GM23338 (cell line): ENCODE results near the gene OLIG3. TPM values are rescaled to one million over a fixed set of nuclear protein-coding genes. Genes with fewer than 3 reads are reported as not detected.

Source experiments
- ATAC-seq: fragments of 200-7000 bp; cut with Tn5 transposase; 3 replicates; pipeline ENCODE4 v1.9.1; 2020
- DNase-seq: peaks from one replicate; pipeline ENCODE4 v3.0.0-alpha.2; 2015; ENCODE audit warnings: low spot score
- H2AFZ ChIP-seq: fragments of 200-600 bp; sonication (generic); 2 replicates; pipeline ENCODE4 v1.8.0; 2016; ENCODE audit warnings: antibody characterized with exemption, mild to moderate bottlenecking, moderate library complexity
- H3F3A ChIP-seq: fragments of 200-600 bp; sonication (generic); replicated peaks from 2 replicates; pipeline ENCODE4 v1.8.0; 2017; ENCODE audit warnings: antibody characterized with exemption, mixed run types, low read depth
- H3K27ac ChIP-seq: fragments of 200-600 bp; sonication (generic); 2 replicates; pipeline ENCODE4 v1.6.1; 2016; ENCODE audit warnings: low read depth
- H3K27me3 ChIP-seq: fragments of 200-600 bp; sonication (generic); 2 replicates; pipeline ENCODE4 v1.8.0; 2016; ENCODE audit warnings: mild to moderate bottlenecking, mixed run types, moderate library complexity; ENCODE audit not compliant: insufficient read depth
- H3K36me3 ChIP-seq: fragments of 200-600 bp; sonication (generic); 2 replicates; pipeline ENCODE4 v1.8.0; 2016; ENCODE audit warnings: mild to moderate bottlenecking; ENCODE audit not compliant: insufficient read depth
- H3K4me1 ChIP-seq: fragments of 200-600 bp; sonication (generic); 2 replicates; pipeline ENCODE4 v1.8.0; 2016; ENCODE audit warnings: mild to moderate bottlenecking, moderate library complexity; ENCODE audit not compliant: insufficient read depth
- H3K4me2 ChIP-seq: fragments of 200-600 bp; sonication (generic); 2 replicates; pipeline ENCODE4 v1.7.1; 2017; ENCODE audit warnings: mixed run types
- H3K4me3 ChIP-seq: fragments of 200-600 bp; sonication (generic); 2 replicates; pipeline ENCODE4 v1.6.1; 2016; ENCODE audit warnings: mixed run types
- H3K79me2 ChIP-seq: fragments of 200-600 bp; sonication (generic); replicated peaks from 2 replicates; pipeline ENCODE4 v1.8.0; 2017; ENCODE audit warnings: mild to moderate bottlenecking; ENCODE audit not compliant: insufficient read depth
- H3K9me2 ChIP-seq: fragments of 200-600 bp; sonication (generic); 2 replicates; pipeline ENCODE4 v1.8.0; 2017; ENCODE audit not compliant: insufficient read depth
- H4K20me1 ChIP-seq: fragments of 200-600 bp; sonication (generic); replicated peaks from 2 replicates; pipeline ENCODE4 v1.8.0; 2017; ENCODE audit warnings: mild to moderate bottlenecking; ENCODE audit not compliant: insufficient read depth
- H3K27ac Mint-ChIP-seq: 2 replicates; pipeline ENCODE4 v1.8.0; 2020; ENCODE audit warnings: inconsistent platforms, mild to moderate bottlenecking, moderate library complexity, mixed read lengths
- H3K27me3 Mint-ChIP-seq: 3 replicates; pipeline ENCODE4 v1.8.0; 2022; ENCODE audit warnings: low read depth, mild to moderate bottlenecking, moderate library complexity, mixed read lengths, inconsistent platforms; ENCODE audit not compliant: insufficient read depth, poor library complexity
- H3K36me3 Mint-ChIP-seq: 3 replicates; pipeline ENCODE4 v1.8.0; 2021; ENCODE audit warnings: low read depth, mild to moderate bottlenecking, inconsistent platforms, moderate library complexity, mixed read lengths
- H3K4me1 Mint-ChIP-seq: 3 replicates; pipeline ENCODE4 v1.8.0; 2020; ENCODE audit warnings: mild to moderate bottlenecking, inconsistent platforms, mixed read lengths
- H3K4me3 Mint-ChIP-seq: 3 replicates; pipeline ENCODE4 v1.8.0; 2021; ENCODE audit warnings: moderate library complexity, mild to moderate bottlenecking, inconsistent platforms, mixed read lengths
- H3K9me3 Mint-ChIP-seq: 3 replicates; pipeline ENCODE4 v1.8.0; 2020; ENCODE audit warnings: moderate library complexity, mild to moderate bottlenecking, inconsistent platforms, mixed read lengths
- CREB1 ChIP-seq: fragments of 250-450 bp; sonication (Bioruptor Pico); IDR thresholded peaks from 2 replicates; pipeline ENCODE4 v1.5.0; 2020; ENCODE audit warnings: low read depth, mild to moderate bottlenecking, moderate library complexity
- EZH2phosphoT487 ChIP-seq: fragments of 200-600 bp; sonication (generic); IDR thresholded peaks from one replicate; pipeline ENCODE4 v1.8.1; 2018; ENCODE audit warnings: antibody characterized with exemption; ENCODE audit not compliant: unreplicated experiment
- NANOG ChIP-seq: IDR thresholded peaks from 2 replicates; pipeline ENCODE4 v1.6.1; 2016; ENCODE audit warnings: antibody characterized with exemption, borderline replicate concordance
- STAT1 ChIP-seq: IDR thresholded peaks from one replicate; pipeline ENCODE4 v1.6.1; 2016; ENCODE audit warnings: antibody characterized with exemption; ENCODE audit not compliant: unreplicated experiment
- ZNF114 ChIP-seq: fragments of 250-450 bp; sonication (Bioruptor Pico); IDR thresholded peaks from 2 replicates; pipeline ENCODE4 v1.5.0; 2020; ENCODE audit warnings: mild to moderate bottlenecking, moderate library complexity
- ZNF331 ChIP-seq: fragments of 250-450 bp; sonication (Bioruptor Pico); IDR thresholded peaks from 2 replicates; pipeline ENCODE4 v1.5.0; 2020; ENCODE audit warnings: low read depth, mild to moderate bottlenecking, moderate library complexity
- polyA plus RNA-seq: library from polyadenylated mRNA; unstranded; fragments of >200 nt; fragmentation: Nextera tagmentation; extraction: Ambion mirVana; gene quantifications from 2 replicates; pipeline ENCODE4 v1.2.1, GENCODE V29; 2016
- total RNA-seq: library from RNA; depleted of rRNA; stranded (reverse); fragments of >200 nt; shearing (Covaris generic); gene quantifications from 2 replicates; pipeline ENCODE4 v1.2.3, GENCODE V29; 2014
- TF ChIP-seq, protein P1 (sequence below), 2 experiments: fragments of 200-600 bp in 1 of 2; sonication (generic) in 1 of 2; conservative IDR thresholded peaks; 2 replicates each; pipeline versions ENCODE4 v1.5.1 to v1.6.1; 2016 to 2017; ENCODE audit warnings: antibody characterized with exemption in 2 of 2, low read depth in 2 of 2, mild to moderate bottlenecking in 2 of 2, moderate library complexity in 1 of 2
- TF ChIP-seq, protein P2 (sequence below): IDR thresholded peaks from one replicate; pipeline ENCODE4 v1.6.1; 2018; ENCODE audit warnings: antibody characterized with exemption; ENCODE audit not compliant: unreplicated experiment
- TF ChIP-seq, protein P3 (sequence below): fragments of 250-450 bp; sonication (Bioruptor Pico); IDR thresholded peaks from 2 replicates; pipeline ENCODE4 v1.5.0; 2020; ENCODE audit warnings: mild to moderate bottlenecking, moderate library complexity

The OLIG3 gene
- total and polyA plus RNA-seq, 2 experiments from 2014 or later: 0.10 to 1.1 TPM

- TF ChIP-seq ZNF114 (CRISPR knock-in tag): no peak
- TF ChIP-seq, protein P1, sequence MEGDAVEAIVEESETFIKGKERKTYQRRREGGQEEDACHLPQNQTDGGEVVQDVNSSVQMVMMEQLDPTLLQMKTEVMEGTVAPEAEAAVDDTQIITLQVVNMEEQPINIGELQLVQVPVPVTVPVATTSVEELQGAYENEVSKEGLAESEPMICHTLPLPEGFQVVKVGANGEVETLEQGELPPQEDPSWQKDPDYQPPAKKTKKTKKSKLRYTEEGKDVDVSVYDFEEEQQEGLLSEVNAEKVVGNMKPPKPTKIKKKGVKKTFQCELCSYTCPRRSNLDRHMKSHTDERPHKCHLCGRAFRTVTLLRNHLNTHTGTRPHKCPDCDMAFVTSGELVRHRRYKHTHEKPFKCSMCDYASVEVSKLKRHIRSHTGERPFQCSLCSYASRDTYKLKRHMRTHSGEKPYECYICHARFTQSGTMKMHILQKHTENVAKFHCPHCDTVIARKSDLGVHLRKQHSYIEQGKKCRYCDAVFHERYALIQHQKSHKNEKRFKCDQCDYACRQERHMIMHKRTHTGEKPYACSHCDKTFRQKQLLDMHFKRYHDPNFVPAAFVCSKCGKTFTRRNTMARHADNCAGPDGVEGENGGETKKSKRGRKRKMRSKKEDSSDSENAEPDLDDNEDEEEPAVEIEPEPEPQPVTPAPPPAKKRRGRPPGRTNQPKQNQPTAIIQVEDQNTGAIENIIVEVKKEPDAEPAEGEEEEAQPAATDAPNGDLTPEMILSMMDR (conservative IDR thresholded peaks at IDR 0.05; ENCODE audit: low read depth in 2 of 2): no peak
- TF ChIP-seq STAT1: no peak
- no peak for TF ChIP-seq ZNF331
- TF ChIP-seq, protein P2, sequence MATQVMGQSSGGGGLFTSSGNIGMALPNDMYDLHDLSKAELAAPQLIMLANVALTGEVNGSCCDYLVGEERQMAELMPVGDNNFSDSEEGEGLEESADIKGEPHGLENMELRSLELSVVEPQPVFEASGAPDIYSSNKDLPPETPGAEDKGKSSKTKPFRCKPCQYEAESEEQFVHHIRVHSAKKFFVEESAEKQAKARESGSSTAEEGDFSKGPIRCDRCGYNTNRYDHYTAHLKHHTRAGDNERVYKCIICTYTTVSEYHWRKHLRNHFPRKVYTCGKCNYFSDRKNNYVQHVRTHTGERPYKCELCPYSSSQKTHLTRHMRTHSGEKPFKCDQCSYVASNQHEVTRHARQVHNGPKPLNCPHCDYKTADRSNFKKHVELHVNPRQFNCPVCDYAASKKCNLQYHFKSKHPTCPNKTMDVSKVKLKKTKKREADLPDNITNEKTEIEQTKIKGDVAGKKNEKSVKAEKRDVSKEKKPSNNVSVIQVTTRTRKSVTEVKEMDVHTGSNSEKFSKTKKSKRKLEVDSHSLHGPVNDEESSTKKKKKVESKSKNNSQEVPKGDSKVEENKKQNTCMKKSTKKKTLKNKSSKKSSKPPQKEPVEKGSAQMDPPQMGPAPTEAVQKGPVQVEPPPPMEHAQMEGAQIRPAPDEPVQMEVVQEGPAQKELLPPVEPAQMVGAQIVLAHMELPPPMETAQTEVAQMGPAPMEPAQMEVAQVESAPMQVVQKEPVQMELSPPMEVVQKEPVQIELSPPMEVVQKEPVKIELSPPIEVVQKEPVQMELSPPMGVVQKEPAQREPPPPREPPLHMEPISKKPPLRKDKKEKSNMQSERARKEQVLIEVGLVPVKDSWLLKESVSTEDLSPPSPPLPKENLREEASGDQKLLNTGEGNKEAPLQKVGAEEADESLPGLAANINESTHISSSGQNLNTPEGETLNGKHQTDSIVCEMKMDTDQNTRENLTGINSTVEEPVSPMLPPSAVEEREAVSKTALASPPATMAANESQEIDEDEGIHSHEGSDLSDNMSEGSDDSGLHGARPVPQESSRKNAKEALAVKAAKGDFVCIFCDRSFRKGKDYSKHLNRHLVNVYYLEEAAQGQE: no peak
Measured at GRCh38 chr6:137465378-137466009, 28.7 kb downstream of the OLIG3 start (continued).

DNA sequence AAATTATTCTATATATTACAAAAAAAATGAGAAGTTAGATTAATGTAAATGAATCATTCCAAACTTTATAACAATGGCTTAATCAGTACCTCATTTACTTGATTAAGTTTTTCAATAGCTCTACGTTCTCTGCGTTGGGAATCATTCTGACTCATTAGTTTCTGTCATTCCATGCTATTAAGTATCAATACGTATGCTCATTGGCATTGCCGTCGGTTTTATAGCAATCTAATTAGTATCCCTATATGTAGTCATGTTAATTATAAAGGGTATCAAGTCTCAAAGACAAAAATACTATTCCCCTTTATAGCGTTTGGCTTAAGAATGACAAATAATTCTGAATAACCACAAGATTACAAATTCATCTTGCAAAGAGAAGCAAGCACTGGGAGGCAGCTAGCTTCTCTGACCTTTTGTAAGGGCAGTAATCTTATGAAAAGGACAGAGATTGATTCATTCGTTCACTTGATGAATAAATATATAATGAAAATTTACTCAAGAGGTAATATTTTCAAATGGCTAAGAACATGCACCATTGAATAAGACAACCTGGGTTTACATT, 41.8 kb downstream of the OLIG3 start:
- Histone ChIP-seq H3K27me3 (no peaks in the 10 kb centered on the region), H3K4me1 (no peaks in the 10 kb centered on the region), H3K4me2 (no peak overlapping the region), H3K27ac (no peak overlapping the region), H3K79me2 (no peaks in the 10 kb centered on the region), H2AFZ (no peak overlapping the region), H3K9me2 (no peaks in the 10 kb centered on the region), H3K4me3 (no peak overlapping the region), H3F3A (no peaks in the 10 kb centered on the region), H4K20me1 (no peaks in the 10 kb centered on the region), H3K36me3 (peaks cover 4% of the 10 kb centered on the region; the same call in 1 of the 2 replicates)
- H3K36me3 Mint-ChIP-seq: peaks cover 7% of the 10 kb centered on the region
- no peak overlapping the region for H3K27ac Mint-ChIP-seq
- DNase-seq (no peak), ATAC-seq (no peak)
- H3K9me3 Mint-ChIP-seq: peaks cover 4% of the 10 kb centered on the region; the same call in 2 of the 3 replicates
- H3K27me3 Mint-ChIP-seq: peaks cover 1% of the 10 kb centered on the region
- no peak overlapping the region for H3K4me3 Mint-ChIP-seq
- H3K4me1 Mint-ChIP-seq: no peaks in the 10 kb centered on the region
- TF ChIP-seq, protein P1 (conservative IDR thresholded peaks at IDR 0.05; ENCODE audit: low read depth in 2 of 2): no peak
- TF ChIP-seq CREB1 (no peak), NANOG (no peak), EZH2phosphoT487 (no peak), ZNF114 (CRISPR knock-in tag) (no peak), ZNF331 (no peak)
- TF ChIP-seq, protein P3, sequence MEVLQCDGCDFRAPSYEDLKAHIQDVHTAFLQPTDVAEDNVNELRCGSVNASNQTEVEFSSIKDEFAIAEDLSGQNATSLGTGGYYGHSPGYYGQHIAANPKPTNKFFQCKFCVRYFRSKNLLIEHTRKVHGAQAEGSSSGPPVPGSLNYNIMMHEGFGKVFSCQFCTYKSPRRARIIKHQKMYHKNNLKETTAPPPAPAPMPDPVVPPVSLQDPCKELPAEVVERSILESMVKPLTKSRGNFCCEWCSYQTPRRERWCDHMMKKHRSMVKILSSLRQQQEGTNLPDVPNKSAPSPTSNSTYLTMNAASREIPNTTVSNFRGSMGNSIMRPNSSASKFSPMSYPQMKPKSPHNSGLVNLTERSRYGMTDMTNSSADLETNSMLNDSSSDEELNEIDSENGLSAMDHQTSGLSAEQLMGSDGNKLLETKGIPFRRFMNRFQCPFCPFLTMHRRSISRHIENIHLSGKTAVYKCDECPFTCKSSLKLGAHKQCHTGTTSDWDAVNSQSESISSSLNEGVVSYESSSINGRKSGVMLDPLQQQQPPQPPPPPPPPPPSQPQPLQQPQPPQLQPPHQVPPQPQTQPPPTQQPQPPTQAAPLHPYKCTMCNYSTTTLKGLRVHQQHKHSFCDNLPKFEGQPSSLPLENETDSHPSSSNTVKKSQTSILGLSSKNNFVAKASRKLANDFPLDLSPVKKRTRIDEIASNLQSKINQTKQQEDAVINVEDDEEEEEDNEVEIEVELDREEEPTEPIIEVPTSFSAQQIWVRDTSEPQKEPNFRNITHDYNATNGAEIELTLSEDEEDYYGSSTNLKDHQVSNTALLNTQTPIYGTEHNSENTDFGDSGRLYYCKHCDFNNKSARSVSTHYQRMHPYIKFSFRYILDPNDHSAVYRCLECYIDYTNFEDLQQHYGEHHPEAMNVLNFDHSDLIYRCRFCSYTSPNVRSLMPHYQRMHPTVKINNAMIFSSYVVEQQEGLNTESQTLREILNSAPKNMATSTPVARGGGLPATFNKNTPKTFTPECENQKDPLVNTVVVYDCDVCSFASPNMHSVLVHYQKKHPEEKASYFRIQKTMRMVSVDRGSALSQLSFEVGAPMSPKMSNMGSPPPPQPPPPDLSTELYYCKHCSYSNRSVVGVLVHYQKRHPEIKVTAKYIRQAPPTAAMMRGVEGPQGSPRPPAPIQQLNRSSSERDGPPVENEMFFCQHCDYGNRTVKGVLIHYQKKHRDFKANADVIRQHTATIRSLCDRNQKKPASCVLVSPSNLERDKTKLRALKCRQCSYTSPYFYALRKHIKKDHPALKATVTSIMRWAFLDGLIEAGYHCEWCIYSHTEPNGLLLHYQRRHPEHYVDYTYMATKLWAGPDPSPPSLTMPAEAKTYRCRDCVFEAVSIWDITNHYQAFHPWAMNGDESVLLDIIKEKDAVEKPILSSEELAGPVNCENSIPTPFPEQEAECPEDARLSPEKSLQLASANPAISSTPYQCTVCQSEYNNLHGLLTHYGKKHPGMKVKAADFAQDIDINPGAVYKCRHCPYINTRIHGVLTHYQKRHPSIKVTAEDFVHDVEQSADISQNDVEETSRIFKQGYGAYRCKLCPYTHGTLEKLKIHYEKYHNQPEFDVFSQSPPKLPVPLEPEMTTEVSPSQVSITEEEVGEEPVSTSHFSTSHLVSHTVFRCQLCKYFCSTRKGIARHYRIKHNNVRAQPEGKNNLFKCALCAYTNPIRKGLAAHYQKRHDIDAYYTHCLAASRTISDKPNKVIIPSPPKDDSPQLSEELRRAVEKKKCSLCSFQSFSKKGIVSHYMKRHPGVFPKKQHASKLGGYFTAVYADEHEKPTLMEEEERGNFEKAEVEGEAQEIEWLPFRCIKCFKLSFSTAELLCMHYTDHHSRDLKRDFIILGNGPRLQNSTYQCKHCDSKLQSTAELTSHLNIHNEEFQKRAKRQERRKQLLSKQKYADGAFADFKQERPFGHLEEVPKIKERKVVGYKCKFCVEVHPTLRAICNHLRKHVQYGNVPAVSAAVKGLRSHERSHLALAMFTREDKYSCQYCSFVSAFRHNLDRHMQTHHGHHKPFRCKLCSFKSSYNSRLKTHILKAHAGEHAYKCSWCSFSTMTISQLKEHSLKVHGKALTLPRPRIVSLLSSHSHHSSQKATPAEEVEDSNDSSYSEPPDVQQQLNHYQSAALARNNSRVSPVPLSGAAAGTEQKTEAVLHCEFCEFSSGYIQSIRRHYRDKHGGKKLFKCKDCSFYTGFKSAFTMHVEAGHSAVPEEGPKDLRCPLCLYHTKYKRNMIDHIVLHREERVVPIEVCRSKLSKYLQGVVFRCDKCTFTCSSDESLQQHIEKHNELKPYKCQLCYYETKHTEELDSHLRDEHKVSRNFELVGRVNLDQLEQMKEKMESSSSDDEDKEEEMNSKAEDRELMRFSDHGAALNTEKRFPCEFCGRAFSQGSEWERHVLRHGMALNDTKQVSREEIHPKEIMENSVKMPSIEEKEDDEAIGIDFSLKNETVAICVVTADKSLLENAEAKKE (CRISPR knock-in tag): no peak
